Fibroblast of skin of abdomen (primary cell): Measurements from ENCODE around the gene THRB.

Source experiments
- DNase-seq: peaks from one replicate; pipeline ENCODE4 v3.0.0-alpha.2; 2013

THRB gene

GRCh38 chr3:24167429-24167828 lies 327.2 kb downstream of the THRB start:
- DNase-seq, result no peak

GRCh38 chr3:24166515-24166914 lies 328.1 kb downstream of the THRB start:
- no peak for DNase-seq

GRCh38 chr3:24165603-24165982 lies 329.1 kb downstream of the THRB start:
- no peak for DNase-seq

GRCh38 chr3:24164967-24165602 lies 329.6 kb downstream of the THRB start:
- DNase-seq, result no peak

GRCh38 chr3:24162929-24163328 lies 331.7 kb downstream of the THRB start:
- DNase-seq, result no peak

- DNase-seq, result no peak
Observed at GRCh38 chr3:24161841-24162240, 332.8 kb downstream of the THRB start.

GRCh38 chr3:24160424-24161095 lies 334.1 kb downstream of the THRB start:
- DNase-seq, result peak; percentile 40

- DNase-seq, result no peak
Observed at GRCh38 chr3:24158761-24159454, 335.7 kb downstream of the THRB start.

- no peak for DNase-seq
Observed at GRCh38 chr3:24157106-24157505, 337.5 kb downstream of the THRB start.

GRCh38 chr3:24156466-24156865 lies 338.2 kb downstream of the THRB start:
- DNase-seq, result peak; percentile 77

- DNase-seq, result no peak
Observed at GRCh38 chr3:24155276-24155675, 339.4 kb downstream of the THRB start.

- DNase-seq, result no peak
Observed at GRCh38 chr3:24154781-24155180, 339.9 kb downstream of the THRB start.

GRCh38 chr3:24154013-24154695 lies 340.5 kb downstream of the THRB start:
- DNase-seq, result no peak

GRCh38 chr3:24151594-24151993 lies 343.1 kb downstream of the THRB start:
- DNase-seq, result no peak

GRCh38 chr3:24149032-24149431 lies 345.6 kb downstream of the THRB start:
- no peak for DNase-seq

GRCh38 chr3:24145981-24146822 lies 348.4 kb downstream of the THRB start:
- peak; percentile 90 for DNase-seq

- peak; percentile 27 for DNase-seq
Observed at GRCh38 chr3:24145481-24145880, 349.2 kb downstream of the THRB start.

- DNase-seq, result no peak
Observed at GRCh38 chr3:24142127-24142526, 352.5 kb downstream of the THRB start.

- no peak for DNase-seq
Observed at GRCh38 chr3:24141548-24141947, 353.1 kb downstream of the THRB start.

GRCh38 chr3:24139463-24140412 lies 354.9 kb downstream of the THRB start:
- no peak for DNase-seq

- no peak for DNase-seq
Observed at GRCh38 chr3:24138876-24139256, 355.8 kb downstream of the THRB start.
